ENCODE data around the gene RBMY1A1.
"Not testable (repeated sequence)": the region's sequence is repeated elsewhere in the genome, so short reads cannot be mapped to it uniquely, and the experiment has no call there.

Gene RBMY1A1

GRCh38 chrY:21534579-21534978, at the start of gene RBMY1A1:
TSS of gene RBMY1A1 (plus strand) at chrY:21534879. CDS start at chrY:21536892, 2,013 bp downstream.
- not testable (repeated sequence) for DNase-seq (ENCODE audit: low read depth, low spot score)

- not testable (repeated sequence) for DNase-seq (ENCODE audit: low read depth, low spot score)
These were observed 23.6 kb upstream of the RBMY1A1 start, which contains the start of gene RBMY1B for GRCh38 chrY:21511038-21511437. TSS of gene RBMY1B (plus strand) at chrY:21511338. CDS start at chrY:21513351, 2,013 bp downstream.

DNA sequence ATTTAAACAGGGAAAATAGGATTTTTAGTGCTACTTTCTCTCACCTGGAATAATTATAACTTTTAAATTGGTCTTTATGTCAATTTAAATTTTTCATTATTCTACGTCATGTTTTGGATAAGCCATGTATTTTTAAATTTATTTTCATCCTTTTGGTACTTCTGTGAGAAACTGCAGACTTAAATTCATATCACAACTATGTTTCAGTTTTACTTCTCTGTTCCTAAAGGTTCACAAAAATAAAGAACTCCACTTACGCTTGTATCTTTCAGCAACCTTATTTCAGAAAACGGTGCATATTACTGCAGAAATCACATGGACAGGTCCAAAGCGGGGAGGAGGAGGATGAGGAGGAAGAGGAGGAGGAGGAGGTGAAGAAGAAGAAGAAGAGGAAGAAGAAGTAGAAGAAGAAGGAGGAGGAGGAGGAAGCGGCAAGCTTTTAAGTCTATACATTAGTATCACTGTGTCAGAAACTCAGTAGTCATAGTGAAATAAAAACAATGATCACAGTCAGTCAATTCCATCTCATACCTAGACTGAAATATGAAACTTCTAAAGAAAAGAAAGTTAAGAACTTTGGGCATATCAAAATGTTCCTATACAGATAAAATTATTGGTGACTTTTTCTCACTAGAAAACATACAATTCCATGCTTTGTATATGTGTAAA, 24.8 kb downstream of the RBMY1A1 start:
- DNase-seq (ENCODE audit: low read depth, low spot score): not testable (repeated sequence)

DNA sequence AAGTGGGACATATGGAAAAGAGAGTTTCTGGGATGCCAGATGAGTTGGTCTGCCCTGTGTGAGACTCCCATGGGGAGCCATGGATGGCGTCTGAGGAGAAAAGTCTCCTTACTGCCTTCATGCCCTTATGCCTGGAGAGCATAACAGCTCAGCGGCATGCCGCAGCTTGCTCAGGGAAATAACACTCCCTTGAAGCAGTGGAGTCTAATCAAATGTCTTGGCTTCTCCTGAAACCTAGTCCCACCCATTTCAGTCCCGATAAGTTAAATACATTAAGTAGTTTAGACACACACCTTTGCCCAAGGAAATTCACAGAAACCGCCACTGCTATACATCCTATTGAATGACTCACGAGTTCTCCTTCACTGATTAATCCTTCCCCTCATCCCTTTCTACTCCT, 50.8 kb downstream of the RBMY1A1 start:
- DNase-seq (ENCODE audit: low read depth, low spot score): no peak

GRCh38 chrY:21586454-21586853, 51.8 kb downstream of the RBMY1A1 start:
- DNase-seq (ENCODE audit: low read depth, low spot score): not testable (repeated sequence)

DNA sequence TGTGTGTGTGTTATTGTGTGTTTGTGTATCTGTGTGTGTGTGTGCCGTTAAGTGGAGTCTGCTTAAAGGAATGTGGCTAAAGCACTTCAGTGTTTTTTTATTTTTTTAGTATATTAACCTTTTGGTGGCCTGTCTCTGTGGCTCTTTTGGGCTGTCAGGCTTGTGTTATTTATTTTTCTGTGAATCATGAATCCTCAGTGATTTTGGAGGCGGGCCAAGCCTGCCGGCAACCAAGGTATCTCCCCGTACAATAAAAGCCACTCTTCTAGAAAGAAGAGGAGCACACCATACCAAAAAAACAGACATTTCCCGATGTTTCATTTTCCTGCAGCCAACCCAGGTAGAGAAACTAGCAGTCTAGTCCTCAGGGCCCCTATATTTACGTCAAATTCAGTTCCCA, 57.4 kb downstream of the RBMY1A1 start:
- no peak for DNase-seq (ENCODE audit: low read depth, low spot score)

DNA sequence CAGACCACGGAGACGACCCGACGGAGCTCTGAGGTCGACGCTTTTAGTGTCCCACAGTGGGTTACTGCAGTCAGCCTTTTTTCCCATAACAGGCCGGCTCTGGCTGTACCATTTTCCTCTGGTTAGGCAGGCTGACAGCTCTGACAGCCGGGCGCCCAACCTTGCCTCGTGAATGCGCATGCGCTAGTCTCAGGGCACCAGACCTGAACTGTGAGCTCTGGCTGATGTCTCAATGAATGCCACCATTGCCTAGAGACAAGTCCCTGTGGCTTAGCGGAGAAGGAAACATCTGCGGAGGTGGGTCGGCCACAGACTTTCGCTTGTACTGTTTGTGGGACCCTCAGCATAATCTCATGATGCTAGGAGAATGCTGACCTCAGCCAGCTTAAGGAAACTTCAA, 61.6 kb downstream of the RBMY1A1 start:
- not testable (repeated sequence) for DNase-seq (ENCODE audit: low read depth, low spot score)
